GM06990 (cell line): ENCODE data around the gene APBB2.
"Not testable (repeated sequence)": the region's sequence is repeated elsewhere in the genome, so short reads cannot be mapped to it uniquely, and the experiment has no call there.

Source experiments
- DNase-seq: peaks from one replicate; pipeline ENCODE4 v3.0.0-alpha.2; 2011; ENCODE audit not compliant: insufficient read length; ENCODE audit errors: extremely low read depth
- H3K27me3 ChIP-seq: replicated peaks from 2 replicates; pipeline ENCODE4 v1.6.0; 2011; ENCODE audit warnings: low read length; ENCODE audit not compliant: control insufficient read depth, insufficient read depth
- H3K36me3 ChIP-seq: 2 replicates; pipeline ENCODE4 v1.5.1; 2011; ENCODE audit warnings: low read length; ENCODE audit not compliant: control insufficient read depth, insufficient read depth
- H3K4me3 ChIP-seq: replicated peaks from 2 replicates; pipeline ENCODE4 v1.5.1; 2011; ENCODE audit warnings: low read depth, mild to moderate bottlenecking, control low read depth, low read length
- TF ChIP-seq, protein P1 (sequence below): IDR thresholded peaks from 2 replicates; pipeline ENCODE4 v1.5.1; 2011; ENCODE audit warnings: low read length, control low read depth, mild to moderate bottlenecking, inconsistent platforms; ENCODE audit not compliant: insufficient read depth, poor library complexity, severe bottlenecking

The APBB2 gene

DNA sequence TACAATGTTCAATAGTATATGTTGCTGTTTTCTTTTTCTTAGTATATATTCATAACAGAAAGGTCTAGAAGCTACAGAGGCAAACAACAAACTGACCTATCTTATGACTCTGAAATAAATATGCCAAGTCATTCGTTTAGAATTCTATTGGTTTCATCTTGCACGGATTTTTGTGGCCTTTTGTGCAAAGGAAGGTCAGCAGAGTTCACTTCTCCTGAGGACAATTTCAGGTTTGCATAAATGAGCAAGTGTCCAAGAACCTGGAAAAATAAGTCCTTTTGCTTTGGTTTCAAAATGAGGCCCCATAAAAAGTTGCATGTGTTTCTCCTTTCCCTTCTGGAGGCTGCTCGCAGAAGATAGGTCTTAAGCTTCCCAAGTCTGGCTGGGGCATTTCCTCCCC lies 156.9 kb downstream of the APBB2 start:
- DNase-seq, result no peak
- H3K4me3 ChIP-seq, result no peak overlapping the region
- TF ChIP-seq, protein P1, sequence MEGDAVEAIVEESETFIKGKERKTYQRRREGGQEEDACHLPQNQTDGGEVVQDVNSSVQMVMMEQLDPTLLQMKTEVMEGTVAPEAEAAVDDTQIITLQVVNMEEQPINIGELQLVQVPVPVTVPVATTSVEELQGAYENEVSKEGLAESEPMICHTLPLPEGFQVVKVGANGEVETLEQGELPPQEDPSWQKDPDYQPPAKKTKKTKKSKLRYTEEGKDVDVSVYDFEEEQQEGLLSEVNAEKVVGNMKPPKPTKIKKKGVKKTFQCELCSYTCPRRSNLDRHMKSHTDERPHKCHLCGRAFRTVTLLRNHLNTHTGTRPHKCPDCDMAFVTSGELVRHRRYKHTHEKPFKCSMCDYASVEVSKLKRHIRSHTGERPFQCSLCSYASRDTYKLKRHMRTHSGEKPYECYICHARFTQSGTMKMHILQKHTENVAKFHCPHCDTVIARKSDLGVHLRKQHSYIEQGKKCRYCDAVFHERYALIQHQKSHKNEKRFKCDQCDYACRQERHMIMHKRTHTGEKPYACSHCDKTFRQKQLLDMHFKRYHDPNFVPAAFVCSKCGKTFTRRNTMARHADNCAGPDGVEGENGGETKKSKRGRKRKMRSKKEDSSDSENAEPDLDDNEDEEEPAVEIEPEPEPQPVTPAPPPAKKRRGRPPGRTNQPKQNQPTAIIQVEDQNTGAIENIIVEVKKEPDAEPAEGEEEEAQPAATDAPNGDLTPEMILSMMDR, result no peak
- no peaks in the 10 kb centered on the region for H3K27me3 ChIP-seq
- H3K36me3 ChIP-seq, result no peaks in the 10 kb centered on the region

DNA sequence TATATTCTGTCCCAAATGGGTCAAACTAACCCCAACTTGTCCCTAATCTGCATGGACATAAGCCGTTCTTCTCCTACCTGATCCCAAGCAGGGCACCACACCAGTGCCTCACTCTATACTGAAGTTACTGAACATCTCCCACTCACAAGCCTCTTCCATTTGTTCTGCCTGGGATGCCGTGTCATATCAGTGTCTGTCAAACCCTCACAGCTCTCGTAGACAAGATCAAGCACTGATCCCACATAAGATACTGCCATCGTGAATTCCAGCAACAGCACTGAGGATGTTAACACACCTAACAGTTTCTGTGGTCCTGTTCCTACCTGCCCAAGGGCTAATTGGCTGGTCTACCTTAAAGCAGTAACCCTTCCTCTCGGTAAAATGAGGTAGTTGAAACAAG lies 162.1 kb downstream of the APBB2 start:
- Histone ChIP-seq H3K4me3 (no peak overlapping the region), H3K36me3 (no peaks in the 10 kb centered on the region), H3K27me3 (no peaks in the 10 kb centered on the region)
- TF ChIP-seq, protein P1, result no peak
- no peak for DNase-seq

GRCh38 chr4:41050880-41051775 lies 163.2 kb downstream of the APBB2 start:
- H3K27me3 ChIP-seq, result no peaks in the 10 kb centered on the region
- no peaks in the 10 kb centered on the region for H3K36me3 ChIP-seq
- TF ChIP-seq, protein P1, result no peak
- no peak for DNase-seq
- no peak overlapping the region for H3K4me3 ChIP-seq

- Histone ChIP-seq H3K4me3 (no peak overlapping the region), H3K27me3 (no peaks in the 10 kb centered on the region), H3K36me3 (no peaks in the 10 kb centered on the region)
- TF ChIP-seq, protein P1, result no peak
- no peak for DNase-seq
These were observed 164.2 kb downstream of the APBB2 start for GRCh38 chr4:41050116-41050515.

- H3K36me3 ChIP-seq, H3K4me3 ChIP-seq, DNase-seq, H3K27me3 ChIP-seq: not testable (repeated sequence)
These were observed 165.2 kb downstream of the APBB2 start for GRCh38 chr4:41049176-41049575.

DNA sequence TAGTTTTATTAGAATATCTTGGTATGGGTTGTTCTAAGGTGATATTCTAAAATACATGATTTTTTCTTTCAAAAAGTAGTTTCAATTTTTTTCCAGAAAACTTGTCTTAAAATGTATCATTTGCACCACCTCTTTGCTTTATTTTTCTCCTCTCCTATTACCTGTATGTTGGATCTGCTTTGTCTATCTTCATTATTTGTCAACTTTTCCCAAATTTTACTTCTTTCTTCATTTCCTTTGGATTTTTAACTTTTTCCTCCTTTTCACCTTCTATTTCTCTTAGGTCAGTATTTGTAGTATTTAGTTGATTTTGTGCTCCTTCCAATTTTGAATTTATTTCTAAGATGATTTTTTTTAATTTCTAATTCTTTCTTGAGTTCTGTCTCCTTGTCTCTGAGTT lies 169.6 kb downstream of the APBB2 start:
- no peak for DNase-seq
- Histone ChIP-seq H3K36me3 (no peaks in the 10 kb centered on the region), H3K4me3 (no peak overlapping the region), H3K27me3 (no peaks in the 10 kb centered on the region)
- TF ChIP-seq, protein P1, result no peak
